NCI-H2171 (cell line): ENCODE results near the gene GAR1.
"Not testable (repeated sequence)": the region's sequence is repeated elsewhere in the genome, so short reads cannot be mapped to it uniquely, and the experiment has no call there.

Source experiments
- DNase-seq: peaks from one replicate; lab custom pipeline; 2025; lab: John Stamatoyannopoulos, UW

Gene GAR1

DNA sequence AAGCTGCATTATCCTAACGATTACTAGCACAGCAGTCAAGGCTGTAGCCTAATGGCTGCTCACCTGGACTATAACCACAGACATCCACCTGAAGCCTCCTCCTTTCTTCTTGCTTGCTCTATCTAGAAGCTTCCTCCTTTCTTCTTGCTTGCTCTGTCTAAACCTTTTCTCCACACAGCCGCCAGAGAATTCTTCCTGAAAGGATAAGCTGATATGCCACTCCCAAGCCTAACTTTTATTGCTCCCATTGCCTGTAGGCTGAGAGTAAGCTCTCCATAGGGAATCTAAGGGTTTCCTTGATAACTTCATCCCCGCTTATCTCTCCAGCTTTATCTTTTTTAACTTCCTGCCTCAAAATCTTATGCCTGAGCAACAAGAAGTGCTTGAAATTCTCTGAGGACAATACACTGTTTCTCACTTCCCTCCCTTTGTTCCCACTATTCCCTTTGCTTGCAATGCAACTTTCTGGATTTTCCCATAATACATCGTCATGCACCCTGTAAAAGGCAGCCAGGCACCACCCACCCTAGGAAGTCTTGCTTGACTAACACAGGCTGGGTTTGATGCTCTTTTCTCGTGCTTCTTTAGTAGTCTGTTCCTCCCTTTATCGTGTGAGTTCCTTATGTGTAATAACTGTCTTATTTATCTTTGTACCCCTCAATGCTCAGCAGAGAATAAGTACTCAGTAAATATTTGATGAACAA, 31.0 kb downstream of the GAR1 start:
- no peak for DNase-seq

DNA sequence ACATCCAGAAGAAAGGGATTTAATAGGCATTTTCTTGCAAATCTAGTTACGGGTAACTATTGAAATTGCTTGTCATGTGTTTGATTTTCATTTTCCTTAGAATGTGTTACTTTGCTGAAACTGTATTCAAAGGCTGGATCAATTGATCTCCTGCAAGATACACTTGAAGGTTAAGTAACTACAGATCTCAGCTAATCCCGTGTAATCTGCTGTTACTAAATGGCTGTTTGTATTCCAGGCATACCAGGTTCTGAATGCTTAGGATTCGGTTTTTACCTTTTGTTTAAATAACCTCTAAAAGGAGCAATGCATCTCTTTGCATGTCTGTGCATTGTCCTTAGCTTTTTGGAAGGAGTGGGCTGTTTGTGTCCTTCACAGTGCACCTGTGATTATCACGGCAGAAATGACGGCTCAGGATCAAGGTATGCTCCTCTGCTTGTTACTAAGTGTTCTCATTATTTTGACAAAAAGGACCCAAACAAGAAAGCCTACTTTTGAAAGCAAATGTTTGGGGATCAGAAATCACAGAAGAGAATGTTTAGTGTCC, 32.4 kb downstream of the GAR1 start, which contains the start of gene LRIT3:
Gene LRIT3 (plus strand): TSS at position 212 of the 547 bp plus-strand sequence. CDS start 95 bp downstream, at position 307.
- DNase-seq = no peak

DNA sequence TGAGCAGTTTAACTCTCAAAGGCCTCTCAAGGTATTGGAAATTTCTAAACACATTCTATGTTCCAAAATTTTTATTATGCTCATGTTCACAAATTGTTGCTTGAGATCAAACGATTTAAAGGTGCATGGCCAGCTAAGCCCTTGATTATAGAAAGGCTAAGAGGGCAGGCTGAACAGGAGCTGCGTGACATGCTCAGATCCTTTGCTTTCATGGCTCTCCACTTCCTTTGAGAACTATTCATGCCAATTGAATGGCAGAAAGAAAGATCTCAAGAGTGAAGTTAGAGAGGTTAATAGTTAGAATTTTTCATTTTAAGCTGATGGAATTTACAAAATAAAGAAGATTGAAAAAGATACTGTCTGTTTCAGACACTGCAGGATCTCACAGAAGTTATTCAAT, 32.9 kb downstream of the GAR1 start:
- no peak for DNase-seq

DNA sequence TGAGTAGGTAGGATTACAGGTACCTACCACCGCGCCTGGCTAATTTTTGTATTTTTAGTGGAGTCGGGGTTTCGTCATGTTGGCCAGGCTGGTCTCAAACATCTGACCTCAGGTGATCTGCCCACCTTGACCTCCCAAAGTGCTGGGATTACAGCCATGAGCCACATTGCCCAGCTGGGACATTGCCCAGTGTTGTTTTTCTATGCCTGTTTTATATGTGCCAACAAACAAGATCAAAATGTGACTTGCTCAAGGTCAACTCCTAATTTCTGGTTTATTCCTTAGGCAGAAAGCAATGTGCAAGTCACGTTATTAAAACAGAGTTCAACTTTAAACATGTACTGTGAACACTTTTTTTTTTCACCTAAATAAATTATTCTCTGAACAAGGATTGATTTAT, 35.0 kb downstream of the GAR1 start:
- no peak for DNase-seq

DNA sequence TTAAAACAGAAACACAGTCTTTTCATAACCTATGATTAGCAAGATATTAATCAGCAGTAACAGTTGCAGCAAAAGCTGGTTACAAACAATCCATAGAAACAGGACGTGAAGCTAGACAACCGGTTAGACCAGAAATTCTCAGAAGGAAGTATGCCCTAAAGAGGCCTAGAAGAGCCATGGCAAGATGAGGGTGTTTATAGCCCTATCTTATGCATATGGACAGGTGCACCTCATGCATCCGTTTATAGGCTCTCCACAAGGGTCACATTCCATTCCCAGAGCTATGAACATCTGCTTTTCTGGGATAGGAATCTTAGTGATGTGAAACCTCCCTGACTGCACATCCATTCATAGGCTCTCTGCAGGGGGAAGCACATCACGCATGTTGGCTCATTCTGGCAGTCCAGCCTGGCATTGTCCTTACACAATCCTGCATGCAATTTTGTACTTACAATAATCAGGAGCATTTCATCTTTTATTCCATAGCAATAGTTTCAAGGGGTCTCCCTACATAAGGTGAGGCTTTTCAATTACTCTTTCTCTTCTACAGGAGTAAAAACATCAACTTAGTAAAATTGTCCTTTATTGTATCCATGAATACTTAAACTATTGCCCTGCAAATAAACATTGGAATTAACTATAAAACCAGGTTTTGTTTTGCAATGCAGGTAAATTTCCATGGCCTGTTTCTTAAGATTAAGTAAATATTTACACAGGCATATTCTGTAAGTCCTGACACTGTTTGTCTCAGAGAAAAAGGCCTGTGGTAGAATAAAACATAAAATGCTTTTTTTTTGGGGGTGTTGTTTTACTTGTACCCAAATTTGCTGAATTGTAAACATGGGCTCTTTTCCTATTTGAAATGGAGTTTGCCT, 44.1 kb downstream of the GAR1 start:
- not testable (repeated sequence) for DNase-seq

DNA sequence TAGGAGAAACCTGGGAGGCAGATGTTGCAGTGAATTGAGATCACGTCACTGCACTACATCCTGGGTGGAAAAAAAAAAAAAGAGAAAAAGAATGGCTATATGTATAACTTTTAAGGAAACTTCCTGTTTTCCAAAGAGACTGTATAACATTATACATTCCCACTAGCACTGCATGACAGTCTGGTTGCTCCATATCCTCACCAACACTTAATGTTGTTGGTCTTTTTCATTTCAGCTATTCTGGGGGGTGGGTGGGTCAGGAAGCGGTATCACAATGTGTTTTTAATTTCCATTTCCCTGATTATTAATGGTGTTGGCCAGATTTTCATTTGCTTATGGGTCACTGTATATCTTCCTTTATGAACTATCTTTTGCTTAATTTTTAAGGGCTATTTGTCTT, 45.7 kb downstream of the GAR1 start:
- DNase-seq = no peak

DNA sequence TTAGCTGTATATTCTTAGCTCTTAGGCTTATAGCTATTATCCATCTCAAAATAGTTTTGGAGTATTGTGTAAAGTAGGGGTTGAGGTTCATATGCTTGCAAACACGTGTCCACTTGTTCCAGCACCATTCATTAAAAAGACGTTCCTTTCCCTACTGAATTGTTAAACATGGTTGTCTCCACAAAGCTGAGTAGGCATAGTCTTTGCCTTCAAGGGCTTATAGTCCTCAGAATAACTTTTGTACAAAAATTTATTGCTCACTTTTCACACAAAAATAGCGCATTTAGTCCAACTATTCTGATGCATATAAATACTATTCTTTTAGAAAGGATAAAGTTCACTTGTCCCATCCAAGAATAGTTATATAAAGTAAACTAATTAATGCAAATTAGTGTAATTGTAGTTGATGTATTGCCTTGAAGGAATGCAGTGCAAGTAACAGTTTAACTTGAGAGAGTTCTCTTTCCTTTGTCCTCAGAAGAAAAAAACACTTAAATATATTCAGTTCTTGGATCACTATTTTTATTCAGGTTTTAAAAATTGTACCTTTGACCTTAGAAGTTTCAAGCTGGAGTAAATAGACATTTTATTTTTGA, 46.5 kb downstream of the GAR1 start:
- DNase-seq = no peak

DNA sequence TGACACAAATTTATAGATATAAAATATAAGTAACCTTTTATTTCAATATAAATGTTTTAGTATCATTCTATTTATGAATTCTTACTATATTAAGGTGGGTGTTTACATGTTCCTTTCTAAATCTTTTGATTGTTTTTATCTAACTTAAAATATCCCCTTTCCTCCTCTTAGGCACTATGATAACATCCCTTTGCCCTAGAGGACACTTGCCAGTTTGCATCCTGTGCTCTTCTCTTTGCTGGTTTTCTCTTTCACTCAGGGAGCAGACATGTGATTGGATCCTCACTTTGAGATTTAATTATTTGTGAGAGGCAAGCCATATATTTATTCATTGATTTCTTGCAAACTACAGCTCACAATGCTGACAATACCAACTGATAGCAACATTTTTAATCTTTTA, 48.6 kb downstream of the GAR1 start:
- DNase-seq = no peak

DNA sequence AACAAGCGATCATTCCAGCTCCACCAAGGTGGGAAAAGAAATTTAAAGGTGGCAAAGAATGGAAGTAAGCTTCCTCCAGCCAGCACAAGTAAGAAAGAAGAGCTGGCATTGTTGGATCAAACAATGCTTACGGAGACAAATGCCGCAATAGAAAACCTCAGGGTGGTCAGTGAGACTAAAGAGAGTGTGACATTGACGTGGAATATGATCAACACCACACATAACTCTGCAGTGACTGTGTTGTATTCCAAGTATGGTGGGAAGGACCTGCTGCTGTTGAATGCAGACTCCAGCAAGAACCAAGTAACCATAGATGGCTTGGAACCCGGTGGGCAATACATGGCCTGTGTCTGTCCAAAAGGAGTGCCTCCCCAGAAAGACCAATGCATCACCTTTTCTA, 54.5 kb downstream of the GAR1 start:
- DNase-seq = no peak

DNA sequence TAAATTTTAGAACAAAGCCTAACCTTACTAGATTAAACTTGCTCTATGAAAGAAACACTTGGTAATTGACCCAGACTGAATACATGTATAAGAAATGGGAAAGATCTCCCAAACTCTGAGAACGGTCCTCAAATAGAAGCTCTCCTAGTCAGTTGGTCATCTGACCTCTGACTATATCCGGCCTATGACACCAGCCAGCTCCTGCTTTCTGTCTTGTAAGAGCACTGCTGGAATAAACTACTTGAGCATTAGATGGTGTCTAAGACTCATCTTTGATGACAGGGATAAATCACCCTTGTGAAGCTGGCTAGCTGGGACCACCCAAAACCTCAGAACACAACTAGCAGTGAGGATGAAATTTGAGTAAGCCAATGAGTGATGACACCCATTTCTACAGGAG, 56.5 kb downstream of the GAR1 start:
- DNase-seq = no peak

DNA sequence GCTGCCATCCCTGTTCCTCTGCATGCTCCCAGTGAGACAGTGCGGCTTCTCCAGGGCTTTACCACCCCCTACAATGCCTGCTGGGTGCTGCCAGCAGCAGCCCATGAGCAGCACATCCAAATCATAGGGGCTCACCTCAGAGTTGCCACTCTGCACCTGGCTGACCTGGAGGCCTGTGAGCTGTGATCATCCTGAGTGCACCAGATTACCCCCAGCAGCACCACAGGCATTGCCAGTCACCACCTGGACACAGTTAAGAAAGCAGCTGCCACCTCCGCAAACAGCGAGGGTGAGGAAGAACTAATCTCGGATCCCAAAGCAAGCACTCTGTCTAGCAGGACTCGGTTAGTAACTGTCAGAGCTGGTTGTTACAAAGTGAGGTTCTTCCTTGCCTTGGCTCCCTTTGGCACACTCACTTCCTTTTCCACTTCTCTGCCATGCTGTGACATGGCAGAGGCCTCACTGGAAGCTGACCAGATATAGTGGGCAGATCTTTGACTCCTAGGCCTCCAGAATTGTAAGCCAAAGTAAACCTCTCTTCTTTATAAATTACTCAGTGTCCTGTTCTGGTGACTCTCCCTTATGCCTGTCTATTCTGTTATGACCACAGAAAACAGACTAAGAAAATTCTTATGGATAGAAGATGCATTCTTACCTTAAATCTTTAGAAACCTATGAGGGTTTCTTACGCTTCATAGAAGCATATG, 57.5 kb downstream of the GAR1 start:
- DNase-seq = no peak

DNA sequence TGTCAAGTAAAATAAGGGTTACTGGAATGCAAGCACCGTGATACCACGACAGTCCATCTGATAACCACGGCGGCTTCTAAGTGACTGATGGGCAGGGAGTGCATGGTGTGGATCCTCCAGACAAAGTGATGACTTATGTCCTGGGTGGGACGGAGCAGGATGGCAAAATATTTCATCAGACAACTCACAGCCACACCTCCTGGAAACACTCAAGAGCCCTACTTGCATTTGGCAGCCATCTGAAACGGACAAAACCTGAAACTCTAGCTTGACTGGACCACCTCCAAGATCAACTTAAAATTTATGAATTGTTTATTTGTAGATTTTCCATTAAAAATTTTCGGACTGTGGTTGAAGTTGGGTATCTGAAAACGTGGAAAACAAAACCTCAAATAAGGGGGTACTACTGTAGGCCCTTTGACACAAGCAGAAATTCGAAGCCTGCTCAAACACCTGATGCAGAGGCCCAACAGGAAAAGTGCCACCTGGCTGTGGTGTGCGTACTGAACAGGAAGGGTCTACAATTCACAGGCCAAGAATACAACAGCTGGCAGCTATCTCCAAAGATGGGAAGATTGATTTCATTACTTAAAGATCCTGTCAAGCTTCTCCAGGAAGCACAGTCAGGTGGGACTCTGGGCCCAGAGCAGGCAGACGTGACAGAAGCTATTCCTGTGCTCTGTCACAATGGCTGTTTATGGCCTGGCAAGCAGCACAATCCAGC, 58.4 kb downstream of the GAR1 start:
- DNase-seq = no peak
